GM19023 (cell line): Measurements from ENCODE around the gene CRMP1.

Experiments used
- ATAC-seq: cut with Tn5 transposase; IDR thresholded peaks from one replicate; pipeline ENCODE4 v1.9.1; 2021; ENCODE audit warnings: mild to moderate bottlenecking, moderate library complexity; ENCODE audit not compliant: unreplicated experiment

Gene CRMP1

DNA sequence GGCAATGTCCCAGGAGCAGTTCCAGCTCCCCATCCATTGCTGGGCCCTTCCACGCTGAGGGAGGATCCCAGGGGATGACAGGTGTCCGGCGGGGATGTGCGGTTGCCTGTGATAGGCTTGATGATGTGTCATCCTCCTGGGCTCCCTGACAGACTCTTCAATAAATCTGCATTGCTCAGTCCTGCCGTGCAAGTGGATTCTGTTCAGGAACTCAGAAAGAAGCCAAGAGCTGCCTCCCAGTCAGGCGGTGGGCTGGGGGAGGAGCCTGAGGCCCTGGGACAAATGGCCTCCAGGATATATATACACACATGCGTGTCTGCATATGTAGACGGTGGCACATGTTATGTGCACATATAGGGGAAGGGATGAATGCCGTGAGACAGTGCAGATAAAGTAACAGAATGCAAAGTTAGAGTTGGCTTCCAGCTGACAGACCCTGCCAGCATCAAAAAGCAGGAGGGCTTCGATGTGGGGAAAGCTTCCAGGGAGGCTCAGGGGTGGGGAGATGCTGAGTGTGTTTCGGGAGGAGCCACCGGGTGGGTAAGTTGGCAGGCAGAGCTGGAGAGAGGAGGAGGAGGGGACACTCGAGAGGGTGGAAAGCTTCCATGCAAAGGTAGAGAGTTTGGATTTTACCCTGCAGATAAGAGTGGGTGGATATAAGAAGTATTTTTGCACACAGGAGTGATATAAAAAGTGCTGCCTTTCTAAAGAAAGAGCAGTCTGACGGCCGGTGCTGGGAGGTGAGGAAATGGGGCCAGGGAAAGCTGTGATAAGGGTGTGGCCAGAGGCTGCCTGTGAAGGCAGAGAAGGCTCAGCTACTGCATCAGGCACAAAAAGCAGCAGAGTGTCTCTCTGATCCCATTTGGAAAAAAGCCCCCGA lies 28.5 kb upstream of the CRMP1 start:
- no peak for ATAC-seq

DNA sequence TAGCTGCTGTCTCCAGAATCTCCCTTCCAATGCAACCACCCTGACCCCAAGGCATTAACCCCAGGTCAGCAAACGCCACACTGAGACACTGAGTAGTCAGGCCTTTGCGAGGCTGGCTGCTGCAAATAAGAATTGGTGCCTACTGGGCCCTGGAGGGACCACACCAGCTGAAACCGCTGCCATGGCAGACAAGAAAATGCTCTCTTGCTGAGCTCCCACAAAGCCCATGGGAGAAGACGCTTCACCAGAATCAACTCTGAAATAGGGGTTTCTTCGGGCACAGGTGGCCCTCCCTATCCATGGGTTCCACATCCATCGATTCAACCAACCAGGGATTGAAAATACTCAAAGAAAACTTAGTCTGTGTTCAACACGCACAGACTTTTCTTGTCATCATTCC lies 26.7 kb upstream of the CRMP1 start:
- no peak for ATAC-seq

DNA sequence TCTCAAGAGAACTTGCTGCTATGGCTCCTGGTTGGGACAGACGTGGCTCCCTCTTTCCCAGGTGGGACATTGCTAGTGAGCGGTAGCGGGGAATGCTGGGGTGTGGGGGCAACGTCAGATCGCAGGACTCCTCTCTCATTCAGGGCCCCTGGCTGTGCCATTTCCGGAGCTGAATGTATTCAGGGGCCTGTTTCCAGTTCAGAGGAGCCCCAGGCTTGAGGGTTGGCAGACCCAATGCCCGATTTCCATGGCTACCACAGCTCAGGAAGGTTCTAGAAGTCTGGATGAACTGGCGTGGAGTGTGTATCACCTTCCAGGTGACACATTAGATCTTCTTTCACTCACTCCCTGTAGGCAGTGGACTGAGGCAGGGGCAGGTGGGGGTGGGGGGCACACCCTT lies 26.2 kb upstream of the CRMP1 start:
- no peak for ATAC-seq

DNA sequence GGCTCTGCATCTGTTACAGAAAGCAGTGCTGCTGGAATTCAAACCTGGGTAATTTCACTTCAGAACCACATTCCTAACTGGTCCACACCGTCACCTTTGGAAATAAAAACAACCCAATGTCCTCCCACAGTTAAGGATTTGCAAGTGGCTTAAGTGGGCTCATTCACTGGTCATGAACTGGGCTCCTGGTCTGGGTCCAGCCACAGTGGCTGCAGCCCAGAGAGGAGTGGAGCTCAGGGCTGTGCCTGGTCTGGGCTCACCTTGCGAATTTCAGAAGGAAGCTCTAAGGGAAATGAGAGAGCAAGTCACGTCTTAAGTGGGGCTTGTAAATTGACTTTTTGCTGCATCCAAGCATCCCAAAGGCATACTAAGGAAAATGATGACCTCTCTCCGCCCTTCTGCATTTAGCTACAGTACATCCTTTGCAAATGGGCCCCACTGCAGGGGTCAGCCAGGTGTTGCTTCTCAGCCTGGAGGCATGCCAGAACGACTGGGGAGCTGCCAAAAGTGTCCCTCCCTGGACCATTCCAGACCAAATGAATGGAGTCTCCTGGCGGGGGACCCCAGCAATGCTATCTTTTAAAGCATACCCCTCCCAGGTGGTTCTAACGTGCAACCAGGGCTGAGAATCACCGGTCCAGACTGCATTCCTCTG lies 25.6 kb upstream of the CRMP1 start:
- ATAC-seq = no peak

GRCh38 chr4:5917672-5918071 lies 24.8 kb upstream of the CRMP1 start:
- ATAC-seq = no peak

DNA sequence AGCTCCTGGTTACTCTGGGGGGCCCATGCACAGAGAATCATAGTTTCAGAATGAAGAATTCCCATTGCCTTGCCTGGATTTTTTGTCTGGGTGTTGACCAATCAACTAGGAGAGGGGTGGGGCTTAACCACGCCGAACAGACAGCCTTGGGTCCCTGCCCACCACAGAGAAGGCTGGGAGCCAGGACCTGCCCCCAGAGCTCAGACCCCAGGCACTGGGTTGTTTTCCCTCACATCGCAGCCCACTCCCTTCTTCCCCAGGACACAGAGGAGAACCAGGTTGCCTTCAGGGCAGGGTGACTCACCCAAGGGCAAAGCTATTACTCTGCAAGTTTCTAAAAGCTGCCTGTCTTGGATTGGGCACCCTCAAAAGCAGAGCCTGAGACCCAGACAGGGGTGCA lies 23.3 kb upstream of the CRMP1 start:
- ATAC-seq = no peak

DNA sequence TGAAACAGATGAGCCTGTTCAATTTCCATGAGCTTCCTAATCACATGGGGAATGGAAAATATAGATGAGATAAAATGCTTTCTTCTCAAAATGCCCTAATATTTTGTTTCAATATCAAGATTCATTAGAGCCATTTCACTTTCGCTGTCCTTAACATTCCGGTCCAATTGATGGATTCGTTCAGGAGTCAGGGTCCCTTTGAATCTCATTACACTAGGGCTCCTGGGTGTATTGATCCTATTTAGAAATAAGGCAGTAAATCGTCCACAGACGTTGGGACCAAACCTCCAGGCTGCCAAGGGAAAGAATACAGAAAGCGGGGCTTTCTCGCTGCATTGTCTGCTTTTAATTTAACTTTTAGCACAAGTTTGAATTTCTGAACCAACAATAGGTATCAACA lies 20.6 kb upstream of the CRMP1 start:
- ATAC-seq = no peak

DNA sequence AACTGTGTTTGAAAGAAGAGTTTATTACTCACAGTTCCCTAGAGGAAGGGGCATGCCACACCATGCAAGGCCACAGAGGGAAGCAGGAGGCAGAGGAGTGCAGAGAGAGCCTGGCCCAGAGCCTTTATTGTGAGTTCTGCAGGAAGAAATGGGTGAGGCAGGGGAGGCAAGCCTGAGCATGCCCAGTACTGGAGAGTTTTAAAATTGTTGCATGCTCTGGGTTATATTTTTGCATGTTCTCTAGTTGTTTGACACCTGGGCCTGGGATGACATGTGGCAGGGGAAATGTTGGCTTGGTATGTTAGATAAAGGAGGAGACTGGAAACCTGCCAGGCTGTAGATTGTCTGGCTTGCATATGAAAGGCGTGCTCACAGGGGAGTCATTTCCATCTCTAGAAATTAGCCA lies 19.7 kb upstream of the CRMP1 start:
- no peak for ATAC-seq

DNA sequence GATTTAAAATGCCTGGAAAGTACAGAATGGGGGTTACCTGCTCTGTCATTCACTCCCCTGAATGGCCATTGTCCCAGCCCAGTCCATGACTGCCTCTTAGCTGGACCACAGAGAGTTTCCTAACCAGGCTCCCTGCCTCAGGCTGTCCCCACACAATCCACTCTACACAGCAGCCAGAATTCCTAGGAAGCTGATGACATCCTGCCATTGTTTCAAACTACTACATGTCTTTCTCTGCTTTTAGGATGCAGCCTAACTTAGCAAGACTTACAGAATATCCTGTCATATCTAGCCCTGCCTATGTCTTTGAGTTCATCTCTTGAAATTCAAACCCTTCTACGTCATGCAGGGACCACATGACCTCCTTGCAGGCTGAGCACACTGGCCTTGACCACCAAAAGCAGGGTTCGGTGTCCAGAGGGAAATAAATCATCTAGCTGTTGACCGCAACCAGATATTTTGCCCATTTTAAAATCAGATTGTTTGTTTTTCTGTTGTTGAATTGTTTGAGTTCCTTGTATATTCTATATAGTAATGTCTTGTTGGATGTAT lies 16.1 kb upstream of the CRMP1 start:
- no peak for ATAC-seq

DNA sequence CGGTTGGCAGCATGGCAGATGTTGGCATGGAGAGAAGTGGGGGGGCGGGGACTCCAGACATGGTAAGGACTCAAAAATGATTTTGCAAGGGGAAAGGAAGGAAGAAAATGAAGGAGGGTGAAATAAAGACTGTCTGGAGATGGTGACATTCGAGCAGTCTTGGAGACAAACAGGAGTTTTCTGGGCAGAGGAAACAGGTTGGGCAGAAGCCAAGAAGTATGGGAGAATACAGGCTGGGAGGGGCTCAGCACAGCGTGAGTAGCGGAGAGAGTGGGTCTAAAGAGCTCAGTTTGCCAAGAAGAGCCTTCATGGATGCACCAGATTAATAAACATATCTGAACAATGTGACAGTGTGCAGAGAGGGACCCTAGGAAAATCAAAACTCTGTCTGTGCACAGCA lies 13.3 kb upstream of the CRMP1 start:
- ATAC-seq = no peak

- ATAC-seq = no peak
These were observed 12.8 kb upstream of the CRMP1 start for GRCh38 chr4:5905714-5906113.

GRCh38 chr4:5900844-5901243 lies 8.0 kb upstream of the CRMP1 start:
- ATAC-seq = no peak

GRCh38 chr4:5899881-5900280 lies 7.0 kb upstream of the CRMP1 start:
- no peak for ATAC-seq

- no peak for ATAC-seq
These were observed 6.5 kb upstream of the CRMP1 start for GRCh38 chr4:5899396-5899795.

DNA sequence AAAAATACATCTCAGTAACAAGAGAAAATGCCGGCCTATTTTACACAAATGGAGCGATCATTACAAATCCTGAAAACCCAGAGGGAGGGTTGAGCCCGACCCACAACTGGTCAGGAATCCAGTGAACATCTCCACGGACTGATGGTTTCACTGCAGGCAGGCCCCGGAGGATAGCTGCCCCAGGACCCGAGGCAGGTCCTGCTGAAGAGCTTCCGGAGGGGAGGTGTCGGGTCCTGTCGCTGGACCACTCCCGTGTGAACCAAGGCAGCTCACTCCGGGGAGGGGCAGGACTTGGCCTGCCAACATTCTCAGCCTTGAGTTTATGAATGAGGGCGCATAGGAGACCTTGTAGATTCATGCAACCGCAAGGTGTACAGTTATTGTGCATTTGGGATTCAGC lies 4.8 kb upstream of the CRMP1 start:
- ATAC-seq = no peak

DNA sequence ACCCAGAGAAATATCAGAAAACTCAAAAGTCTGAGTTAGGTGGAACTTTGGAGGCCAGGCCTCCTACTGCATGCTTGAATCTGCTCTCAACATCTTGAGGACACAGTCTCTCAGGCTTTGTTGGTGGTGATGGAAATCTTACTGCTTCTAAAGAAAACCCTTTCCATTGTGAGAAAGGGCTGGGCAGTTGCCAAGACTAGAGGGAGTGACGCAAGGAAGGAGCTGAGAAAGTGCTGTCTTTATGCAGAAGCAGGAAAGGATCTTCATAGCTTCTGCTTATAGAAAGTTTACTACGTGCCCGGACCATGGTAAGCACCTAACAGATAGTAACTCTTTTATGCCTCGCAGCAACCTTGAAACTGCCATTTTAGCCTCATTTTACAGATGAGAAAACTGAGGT lies 2.4 kb upstream of the CRMP1 start:
- ATAC-seq = no peak

- no peak for ATAC-seq
These were observed 1.4 kb upstream of the CRMP1 start for GRCh38 chr4:5894266-5894665.

GRCh38 chr4:5893591-5893990 lies 705 bp upstream of the CRMP1 start:
- ATAC-seq = no peak

DNA sequence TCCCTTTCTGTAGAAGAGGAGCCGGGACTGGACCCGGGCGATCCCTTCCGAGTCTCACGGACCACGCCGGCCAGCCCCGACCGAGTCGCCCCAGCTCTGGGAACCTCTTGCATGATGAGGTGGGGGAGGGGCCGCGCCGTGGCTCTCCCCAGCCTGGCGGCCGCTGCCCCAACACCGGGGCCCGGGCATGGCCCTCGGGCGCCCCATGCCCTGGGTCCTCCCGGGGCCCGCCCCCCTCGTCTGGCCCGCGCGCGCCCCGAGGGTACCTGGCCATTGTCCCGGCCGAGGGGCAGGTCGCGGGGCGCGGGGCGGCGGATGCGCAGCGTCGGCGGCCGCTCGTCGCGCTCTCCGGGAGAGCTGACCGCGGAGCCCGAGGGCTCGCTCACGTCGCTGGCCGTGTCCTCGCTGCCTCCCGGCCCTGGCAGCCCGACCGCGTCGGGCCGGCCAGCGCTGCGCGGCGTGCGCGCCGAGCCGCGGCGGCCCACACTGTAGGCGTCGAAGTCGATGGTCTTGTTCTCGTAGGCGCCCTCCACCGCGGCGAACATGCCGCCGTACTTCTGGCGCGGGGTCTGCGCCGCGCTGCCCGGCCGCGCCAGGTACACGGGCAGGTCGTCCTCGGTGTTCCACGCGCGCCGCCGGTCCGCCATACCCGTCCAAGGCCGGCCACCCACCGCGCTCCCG lies 423 bp downstream of the CRMP1 start:
- no peak for ATAC-seq

GRCh38 chr4:5891563-5892322 lies 1.1 kb downstream of the CRMP1 start:
- no peak for ATAC-seq
